Activated CD8-positive, alpha-beta memory T cell treated with anti-CD3 and anti-CD28 coated beads, Interleukin-2, amount 50 U/mL, for 48 hours (primary cell): ENCODE results near the gene DCP1B.

Source experiments
- DNase-seq: peaks from one replicate; pipeline ENCODE4 v3.0.0-alpha.2; 2020

DCP1B gene

DNA sequence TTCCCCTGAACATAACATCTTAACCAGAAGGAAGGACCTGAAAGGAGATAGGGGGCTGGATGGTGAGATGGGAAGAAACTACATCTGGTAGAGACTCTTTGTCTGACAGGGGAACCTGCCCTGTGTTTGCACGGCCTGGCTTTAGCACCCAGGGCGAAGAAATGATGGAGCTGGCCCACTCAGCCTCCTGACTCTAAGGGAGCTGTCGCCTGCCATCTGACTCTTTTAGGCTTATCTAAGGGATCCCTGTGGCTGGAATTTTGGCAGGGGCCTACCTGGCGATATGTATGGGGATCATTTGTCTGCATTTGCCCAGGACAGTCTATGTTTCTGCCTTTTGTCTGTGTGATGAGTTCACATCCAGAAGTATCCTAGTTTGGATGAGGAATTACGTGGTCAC is 70.2 kb downstream of the DCP1B start:
- DNase-seq = peak; percentile 35

GRCh38 chr12:1933342-1934051 is 70.8 kb downstream of the DCP1B start:
- DNase-seq = peak; percentile 42

DNA sequence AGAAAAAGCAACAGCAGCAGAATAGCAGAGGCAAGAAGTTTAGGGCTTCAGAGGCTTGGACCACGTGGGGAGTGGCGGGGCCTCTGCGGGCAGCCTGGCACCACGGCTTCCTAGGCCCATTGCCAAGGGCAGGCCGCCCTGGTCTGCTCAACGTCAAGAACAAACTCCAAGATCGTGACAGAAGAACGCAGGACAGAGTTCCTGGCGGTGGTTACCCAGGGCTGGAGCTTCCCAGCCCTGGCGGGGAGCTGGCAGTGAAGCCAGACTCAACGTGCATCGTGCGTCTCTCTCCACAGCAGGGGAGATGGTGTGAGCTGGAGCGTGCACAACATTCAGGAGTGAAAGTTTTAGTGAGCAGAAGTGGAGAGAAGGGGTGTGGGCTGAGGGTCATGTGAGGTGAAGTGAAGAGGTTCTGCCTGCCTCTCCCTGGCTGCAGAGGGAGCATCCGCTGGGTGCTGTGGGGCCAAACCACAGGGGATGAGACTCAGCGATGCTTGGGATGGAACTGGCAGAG is 71.9 kb downstream of the DCP1B start:
- peak; percentile 13 for DNase-seq

DNA sequence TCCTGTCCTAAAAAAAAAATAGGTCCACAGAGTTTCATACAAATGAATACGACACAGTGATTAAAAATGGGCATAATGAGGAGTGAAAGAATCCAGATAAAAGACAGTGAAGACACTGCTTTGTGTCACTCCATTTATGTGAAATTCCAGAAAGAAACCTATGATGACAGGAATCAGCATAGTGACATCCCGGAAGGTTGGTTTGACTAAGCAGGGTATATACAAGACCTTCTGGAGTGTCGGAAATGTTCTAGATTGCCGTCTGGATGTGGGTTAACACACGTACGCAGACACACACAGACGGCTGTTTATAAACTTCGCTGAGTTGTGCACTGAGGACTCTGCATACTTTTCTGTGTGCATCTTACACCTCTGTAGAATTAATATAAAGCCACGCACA is 72.6 kb downstream of the DCP1B start:
- DNase-seq = no peak

DNA sequence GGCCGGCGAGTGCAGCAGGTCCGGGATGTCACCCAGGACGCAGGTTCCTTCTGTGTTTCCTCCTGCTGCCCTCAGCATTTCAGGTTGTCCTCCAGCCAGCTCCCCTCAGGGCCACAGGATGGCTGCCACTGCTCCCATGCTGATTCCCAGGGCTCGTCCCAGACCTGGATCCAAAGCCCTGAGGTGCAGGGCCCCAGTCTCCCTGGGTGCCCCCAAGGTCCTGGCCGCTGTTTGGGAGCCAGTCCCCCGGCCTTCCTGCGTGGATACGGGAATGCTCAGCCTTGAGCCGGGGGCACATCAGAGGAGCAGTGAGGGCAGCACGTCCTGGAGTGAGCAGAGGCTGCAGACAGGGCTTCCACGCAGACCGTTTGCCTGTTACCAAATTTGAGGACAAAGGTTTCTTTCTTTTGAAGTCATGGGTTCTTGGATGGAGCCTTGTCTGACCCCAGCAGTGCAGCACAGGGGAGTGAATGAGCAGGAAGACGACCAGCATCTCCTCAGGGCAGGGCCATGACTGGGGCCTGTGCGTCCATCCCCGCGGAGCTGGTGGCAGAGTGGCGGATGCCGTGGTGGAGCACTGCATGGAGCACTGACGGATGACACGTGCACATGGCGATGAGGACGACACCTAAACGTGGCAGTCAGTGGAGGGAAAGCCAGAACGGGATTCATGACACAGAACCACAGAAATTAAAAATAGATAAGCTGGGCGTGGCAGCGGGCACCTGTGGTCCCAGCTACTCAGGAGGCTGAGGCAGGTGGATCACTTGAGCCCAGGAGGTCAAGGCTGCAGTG is 73.3 kb downstream of the DCP1B start:
- peak; percentile 40 for DNase-seq

DNA sequence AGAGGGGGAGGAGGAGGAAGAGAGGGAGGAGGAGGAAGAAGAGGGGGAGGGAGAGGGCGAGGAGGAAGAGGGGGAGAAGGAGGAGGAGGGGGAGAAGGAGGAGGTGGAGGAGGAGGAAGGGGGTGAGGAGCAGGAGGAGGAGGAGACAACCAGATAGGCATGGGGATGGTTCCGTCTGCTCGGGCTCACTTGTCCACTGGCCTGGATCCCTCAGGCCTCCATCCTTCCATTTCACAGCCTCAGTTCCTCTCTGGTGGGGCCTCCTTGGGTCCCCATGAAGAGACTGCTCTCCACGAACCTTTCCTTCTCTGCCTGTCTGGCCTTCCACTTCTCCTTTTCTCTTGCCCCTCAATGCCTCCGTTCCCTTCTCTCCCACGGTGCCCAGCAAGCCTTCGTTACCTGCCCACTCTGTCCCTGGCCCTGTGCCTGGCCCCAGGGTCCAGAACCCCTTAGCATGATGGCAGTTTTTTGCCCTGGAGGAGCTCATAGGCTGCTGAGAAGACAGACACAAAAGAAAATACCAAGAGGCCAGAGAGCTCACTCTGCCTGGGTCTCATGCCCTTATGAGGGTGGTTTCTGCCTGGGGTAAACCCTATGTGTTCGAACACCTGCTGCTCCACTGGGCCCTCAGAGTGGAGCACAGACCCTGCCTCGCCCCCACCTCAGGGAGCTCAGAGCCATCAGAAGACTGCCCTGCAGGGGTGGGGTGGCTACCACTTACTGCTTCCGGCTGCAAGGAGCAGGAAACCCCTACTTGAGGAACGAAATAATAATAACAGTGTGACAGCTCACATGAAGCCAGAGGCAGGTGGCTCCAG is 74.1 kb downstream of the DCP1B start:
- peak; percentile 35 for DNase-seq

- peak; percentile 42 for DNase-seq
Observed at GRCh38 chr12:1929241-1929984, 74.8 kb downstream of the DCP1B start.

DNA sequence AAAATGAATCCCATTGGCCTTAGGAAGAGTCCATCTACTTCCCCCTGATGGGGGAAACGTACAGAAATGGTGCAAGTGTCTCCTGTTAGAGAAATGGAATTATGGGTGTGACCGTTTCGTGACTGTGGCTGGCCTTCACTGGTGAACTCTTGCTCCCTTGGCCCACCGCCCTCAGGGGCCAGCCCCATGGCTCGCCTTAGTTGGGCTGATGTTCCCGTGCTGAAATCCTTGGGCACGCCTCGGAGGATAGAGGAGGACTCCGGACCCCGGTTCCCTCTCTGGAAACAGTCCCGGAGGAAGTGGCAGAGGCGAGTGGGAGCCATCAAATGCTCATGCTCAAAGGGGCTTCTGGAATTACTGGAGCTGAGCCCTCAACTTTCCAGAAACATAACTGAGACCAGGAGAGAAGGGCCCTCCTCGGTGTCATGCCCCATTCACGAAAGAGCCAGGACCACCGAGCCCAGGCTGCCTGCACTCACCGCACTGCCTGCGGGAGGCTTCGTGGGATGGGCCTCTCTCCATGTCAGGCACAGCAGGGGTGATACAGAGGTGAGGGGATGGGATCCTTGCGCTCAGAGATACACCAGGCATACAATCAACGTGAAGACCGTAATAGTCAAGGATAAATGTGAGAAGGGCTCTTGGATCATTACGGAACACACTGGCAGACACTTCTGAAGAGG is 75.7 kb downstream of the DCP1B start:
- DNase-seq = peak; percentile 26

- peak; percentile 43 for DNase-seq
Observed at GRCh38 chr12:1927751-1928351, 76.4 kb downstream of the DCP1B start.

DNA sequence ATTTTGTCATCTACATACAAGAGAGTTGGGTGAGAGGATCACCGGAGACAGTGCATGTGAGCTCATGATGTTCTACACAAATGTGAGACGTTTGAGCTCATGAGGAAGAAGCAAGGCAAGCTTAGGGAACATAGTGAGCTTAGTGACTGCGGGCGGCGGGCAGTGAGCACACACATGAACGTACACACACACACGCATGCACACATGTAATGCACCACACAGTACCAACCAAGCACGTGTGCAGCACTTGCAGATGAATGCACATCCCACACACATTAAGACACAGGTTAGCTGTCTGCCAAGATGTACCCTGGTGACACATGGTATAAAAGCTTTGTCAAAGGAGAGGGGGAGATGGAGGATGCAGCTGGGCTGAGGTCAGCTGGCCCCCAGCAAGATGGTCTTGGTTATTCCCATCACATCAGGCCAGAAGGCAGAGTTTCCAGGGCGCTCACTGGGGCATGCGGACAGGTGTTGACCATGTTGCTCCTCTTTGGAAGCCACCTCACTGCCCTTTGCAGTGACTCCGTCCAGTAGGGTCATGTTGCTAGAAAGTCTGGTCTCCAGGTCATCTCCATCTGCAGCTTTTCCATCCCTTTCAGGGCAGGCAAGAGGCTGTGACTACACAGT is 77.1 kb downstream of the DCP1B start:
- peak; percentile 32 for DNase-seq

DNA sequence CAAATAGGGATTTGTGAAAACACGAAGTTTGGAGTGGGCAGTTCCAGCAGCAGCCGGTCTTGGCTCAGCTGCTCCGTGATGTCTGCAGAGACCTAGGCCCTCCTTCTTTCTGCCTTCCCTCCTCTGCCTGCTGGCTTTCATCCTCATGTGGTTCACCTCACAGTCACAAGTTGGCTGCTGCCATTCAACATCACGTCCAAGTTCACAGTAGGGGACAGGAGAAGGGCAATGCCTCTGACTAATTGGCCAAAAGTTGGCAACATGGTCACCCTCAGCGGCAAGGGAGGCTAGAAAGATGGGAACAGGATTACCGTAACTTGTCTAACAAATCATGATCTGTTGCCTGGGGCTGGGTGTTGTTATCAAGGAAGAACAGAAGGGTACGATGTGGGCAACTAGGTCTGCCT is 78.0 kb downstream of the DCP1B start:
- DNase-seq = peak; percentile 30

- DNase-seq = peak; percentile 34
Observed at GRCh38 chr12:1925684-1926006, 78.6 kb downstream of the DCP1B start.

- DNase-seq = peak; percentile 29
Observed at GRCh38 chr12:1924996-1925683, 79.1 kb downstream of the DCP1B start.

GRCh38 chr12:1922985-1923384 is 81.3 kb downstream of the DCP1B start:
- DNase-seq = peak; percentile 33

DNA sequence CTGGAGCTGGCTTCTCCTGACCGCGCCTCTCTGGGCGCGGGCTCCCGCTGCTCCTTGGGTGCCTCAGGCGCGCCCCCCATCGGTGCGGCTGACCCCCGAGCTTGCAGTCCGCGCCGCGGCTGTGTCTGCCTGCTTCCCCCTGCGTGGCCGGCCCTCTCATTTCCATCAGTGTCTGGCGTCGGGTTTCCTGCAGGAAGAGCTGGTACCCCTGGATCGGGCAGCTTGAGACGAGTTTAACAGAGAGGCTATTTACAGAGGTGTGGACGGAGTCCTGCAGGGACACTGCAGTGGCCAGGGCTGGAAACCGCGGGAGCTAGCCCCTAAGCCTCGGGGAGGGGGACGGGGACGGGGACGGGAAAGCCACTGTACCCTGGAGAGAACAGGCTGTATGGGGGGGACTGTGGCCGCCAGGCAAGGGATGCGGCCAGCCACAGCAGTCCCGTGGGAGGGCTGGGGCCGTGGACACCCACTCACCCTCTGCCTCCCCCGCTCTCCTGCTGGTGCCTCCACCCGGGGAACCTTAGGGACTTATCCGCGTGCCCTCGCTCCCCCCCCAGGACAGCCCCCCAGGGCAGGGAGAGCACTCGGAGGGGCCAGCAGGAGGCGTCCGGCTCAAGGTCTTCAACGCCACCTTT is 82.1 kb downstream of the DCP1B start:
- peak; percentile 40 for DNase-seq

DNA sequence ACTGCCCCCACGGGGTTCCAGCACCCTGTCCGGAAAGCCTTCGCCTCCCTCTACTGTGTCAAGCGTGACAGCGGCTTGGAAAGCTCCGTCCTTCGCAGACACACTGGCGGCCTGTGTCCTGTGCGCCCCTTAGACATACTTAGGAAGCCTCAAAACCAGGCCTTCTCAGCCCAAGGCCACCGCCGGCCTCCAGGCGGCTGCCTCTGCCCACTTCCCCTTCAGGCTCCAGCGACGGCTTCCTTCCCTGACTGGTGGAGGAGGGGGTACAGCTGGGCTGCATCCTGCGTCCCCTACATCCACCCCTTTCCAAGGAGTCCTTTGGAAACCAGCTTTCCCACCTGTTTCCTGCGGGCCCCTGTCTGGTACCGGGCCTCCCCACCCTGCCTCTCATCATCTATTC is 83.3 kb downstream of the DCP1B start:
- DNase-seq = peak; percentile 46

DNA sequence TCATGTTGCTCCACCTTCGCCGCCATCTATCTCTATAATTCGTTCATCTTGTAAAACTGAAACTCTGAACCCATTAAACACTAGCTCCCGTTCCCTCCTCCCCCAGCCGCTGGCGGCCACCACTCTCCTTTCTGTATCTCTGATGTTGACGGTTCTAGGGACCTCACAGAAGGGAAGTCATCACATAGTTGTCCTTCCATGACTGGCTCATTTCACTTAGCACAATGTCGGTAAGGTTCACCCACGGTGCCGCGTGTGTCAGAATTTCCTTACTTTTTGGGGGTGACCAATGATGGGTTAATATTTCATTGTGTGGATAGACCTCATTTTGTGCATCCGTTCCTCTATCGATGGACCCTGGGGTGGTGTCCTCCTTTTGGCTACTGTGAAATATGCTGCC is 83.8 kb downstream of the DCP1B start:
- DNase-seq = peak; percentile 26

DNA sequence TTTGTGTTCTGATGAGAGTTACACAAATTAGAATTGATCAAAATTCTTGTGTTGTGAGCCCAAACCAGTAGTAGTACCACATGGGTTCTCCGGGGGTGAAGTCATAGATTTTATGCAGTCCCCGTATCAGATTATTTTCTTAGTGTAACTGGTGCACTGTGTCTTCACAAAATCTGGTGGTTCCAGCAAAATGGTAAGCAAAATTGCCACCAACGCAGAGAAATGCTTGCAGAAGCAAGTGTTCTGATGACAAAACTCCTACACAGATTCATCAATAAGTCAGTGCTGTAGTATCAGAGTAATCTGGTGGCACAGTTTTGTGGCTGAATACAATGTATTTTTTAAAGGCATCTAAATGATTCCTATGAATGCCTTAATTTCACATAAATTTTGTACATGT is 84.5 kb downstream of the DCP1B start:
- DNase-seq = no peak

DNA sequence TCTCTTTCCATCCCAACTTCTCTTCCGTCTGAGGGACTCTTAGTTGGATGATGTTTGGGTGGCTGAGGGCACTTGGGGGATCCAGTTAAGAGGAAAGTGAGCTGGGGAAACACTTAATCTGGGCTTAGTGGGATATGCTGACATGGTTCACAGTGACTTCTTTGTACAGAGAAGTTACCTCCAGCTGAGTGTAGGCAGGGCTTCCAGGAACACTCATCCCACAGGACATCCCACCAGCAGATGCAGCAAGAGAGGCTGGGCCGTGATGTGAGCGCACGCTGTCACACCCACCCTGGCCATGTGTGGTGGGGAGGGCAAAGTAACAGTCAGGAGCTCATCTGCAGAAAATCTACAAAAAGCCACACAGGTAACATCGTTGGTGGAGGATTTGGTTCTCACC is 85.0 kb downstream of the DCP1B start:
- peak; percentile 13 for DNase-seq

GRCh38 chr12:1918884-1919236 is 85.4 kb downstream of the DCP1B start:
- DNase-seq = no peak
